Measurements from ENCODE around the gene ZNF682.
"Not testable (repeated sequence)": the region's sequence is repeated elsewhere in the genome, so short reads cannot be mapped to it uniquely, and the experiment has no call there.

ZNF682 gene

DNA sequence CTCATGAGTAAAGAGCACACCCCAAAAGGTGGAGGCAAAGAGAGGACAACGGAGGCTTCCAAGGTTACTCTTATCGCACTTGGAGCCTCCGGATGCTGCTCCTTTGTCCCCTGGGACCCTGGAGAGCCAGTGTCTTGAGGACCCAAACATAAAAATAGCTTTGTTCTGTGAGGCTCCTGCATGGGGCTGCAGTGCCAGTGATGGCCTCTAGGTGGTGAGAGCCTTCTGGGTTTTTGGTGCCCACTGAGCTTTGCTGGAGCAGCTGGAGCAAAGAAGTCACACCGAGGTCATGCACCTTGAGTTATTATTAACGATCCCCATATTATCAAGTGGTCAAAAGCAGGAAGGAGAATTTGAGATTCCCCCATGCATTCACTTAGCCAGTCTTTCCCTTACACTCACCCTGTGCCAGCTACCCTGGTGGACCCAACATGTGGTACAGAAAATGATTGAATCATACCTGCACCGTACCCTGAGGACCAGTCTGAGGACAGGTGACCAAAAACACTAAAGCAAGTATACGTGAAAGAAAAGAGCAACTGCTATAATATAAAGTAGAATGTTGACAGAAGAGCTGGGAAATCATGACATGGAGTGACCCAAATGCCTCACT, 41.5 kb downstream of the ZNF682 start:
- DNase-seq (ENCODE audit: low read depth) = no peak

DNA sequence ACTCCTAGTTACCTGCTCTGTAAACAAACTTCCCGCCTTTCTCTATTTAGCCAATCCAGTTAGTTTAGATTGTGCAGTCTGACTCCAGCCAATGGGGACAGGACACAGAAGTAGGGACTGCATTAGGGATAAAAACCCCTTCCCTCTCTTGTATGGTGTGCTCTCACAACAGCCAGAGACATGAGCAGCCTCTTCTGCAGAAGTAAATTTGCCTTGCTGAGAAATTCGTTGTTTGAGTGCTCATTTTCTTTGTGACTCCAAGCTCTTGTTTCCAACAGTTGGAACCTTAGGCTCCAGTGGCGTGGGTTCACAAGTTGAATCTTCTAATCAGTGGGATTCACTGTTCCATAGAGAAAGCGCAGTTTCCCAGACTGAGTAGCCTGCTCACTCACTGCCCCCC, 72.4 kb downstream of the ZNF682 start:
- DNase-seq (ENCODE audit: low read depth) = no peak

DNA sequence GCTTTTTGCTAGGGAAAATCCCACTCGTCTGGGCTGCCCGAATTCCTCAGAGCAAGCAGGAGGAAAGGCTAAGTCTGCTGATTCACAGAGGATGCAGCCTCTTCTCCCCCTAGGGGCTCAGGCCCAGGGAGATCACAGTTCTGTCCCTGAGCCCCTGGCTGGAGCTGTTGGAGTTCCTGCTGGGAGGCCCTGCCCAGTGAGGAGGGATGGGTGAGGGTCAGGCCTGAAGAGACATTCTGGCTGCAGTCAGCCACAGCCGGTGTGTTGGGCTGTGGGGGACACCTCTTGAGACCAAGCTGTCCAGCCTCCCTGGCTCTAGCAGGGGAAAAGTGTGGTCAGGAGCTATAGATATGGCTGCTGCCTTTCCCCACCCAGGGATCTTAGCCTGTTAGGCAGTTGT, 73.2 kb downstream of the ZNF682 start:
- DNase-seq (ENCODE audit: low read depth) = not testable (repeated sequence)

DNA sequence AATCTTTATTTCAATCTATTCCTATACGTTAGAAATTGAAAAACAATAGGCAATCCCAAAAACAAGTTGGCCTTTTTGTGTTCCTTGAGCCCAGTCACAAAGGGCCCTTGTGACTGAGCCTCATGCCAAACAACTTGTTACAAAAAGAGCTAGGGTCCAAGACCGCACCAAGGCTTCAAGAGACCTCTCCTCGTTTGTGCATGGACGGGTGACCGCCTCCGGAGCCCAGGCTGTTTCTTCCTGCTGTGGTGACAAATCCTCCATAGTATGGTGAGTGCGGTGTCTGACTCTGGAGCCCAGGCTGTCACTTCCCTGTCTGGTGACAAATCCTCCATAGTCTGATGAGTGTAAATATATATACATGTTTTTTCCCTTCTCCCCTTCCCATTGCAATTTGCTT, 74.9 kb downstream of the ZNF682 start:
- no peak for DNase-seq (ENCODE audit: low read depth)

DNA sequence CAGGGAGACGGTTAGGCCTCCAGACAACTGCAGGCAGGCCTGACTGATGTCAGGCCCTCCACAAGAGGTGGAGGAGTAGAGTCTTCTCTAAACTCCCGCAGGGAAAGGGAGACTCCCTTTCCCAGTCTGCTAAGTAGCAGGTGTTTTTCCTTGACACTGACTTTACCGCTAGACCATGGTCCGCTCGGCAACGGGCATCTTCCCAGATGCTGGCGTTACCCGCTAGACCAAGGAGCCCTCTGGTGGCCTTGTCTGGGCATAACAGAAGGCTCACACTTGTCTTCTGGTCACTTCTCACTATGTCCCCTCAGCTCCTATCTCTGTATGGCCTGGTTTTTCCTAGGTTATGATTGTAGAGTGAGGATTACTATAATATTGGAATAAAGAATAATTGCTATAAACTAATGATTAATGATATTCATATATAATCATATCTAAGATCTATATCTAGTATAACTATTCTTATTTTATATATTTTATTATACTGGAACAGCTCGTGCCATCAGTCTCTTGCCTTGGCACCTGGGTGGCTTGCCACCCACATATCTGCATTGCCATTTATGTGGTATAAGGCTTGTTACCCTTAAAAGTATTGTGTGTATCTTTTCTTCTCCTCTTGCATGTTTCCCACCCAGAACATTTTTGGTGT, 80.0 kb downstream of the ZNF682 start:
- peak; percentile 22 for DNase-seq (ENCODE audit: low read depth)

DNA sequence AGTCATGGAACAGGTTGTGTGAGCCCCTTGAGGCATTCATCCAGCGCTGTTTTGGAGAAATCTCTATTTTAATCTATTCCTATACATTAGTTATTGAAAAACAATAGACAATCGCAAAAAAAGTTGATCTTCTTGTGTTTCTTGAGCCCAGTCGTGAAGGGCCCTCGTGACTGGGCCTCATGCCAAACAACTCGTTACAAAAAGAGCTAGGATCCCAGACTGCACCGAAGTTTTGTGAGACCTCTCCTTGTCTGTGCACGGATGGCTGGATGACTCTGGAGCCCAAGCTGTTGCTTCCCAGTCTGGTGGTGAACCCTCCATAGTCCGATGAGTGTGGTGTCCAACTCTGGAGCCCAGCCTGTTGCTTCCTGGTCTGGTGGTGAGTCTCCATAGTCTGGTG, 81.5 kb downstream of the ZNF682 start:
- DNase-seq (ENCODE audit: low read depth) = not testable (repeated sequence)

DNA sequence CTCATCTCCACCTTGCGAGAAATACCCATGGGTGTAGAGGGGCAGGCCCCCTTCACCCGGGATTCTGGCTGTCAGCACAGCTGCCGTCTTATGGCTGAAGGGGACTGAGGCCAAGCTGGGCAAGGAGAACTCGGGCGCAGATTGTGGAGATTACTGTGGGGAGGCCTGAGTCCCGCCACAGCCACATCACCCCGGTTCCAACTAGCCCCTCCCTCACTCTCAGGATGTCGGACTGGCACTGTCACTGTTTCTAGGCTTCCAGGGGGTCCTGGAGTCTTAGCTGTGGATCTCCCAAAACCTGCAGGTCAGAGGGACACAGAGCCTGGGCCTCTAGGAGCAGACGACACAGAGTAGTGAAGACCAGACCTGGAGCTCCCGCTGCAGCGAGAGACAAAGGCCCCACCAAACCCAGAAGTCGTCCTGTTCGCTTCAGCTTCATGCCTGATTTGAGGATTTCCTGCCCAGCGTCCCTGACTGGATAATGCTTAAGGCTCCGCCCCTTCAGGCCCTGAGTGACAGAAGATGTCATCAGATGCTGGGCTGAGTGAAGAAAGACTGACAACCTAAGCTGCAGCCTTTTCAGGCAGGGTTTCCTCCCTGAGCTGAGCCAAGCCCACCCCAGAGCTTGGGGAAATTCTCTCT, 82.8 kb downstream of the ZNF682 start:
- no peak for DNase-seq (ENCODE audit: low read depth)

DNA sequence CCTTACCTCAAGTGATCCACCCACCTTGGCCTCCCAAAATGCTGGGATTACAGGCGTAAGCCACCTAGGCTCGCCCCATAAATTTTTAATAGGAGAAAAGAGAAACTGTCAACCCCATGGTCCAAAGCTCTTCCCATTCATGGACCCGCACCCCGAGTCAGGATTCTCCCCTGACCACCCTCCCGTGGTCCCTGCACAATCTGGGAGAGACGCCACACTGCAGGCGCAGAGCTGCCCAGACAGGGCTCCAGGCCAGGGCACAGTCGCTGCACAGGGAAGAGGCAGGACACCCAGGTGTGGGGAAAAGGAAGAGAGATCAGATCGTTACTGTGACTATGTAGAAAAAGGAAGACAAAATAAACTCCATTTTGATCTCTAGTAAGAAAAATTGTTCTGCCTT, 84.1 kb downstream of the ZNF682 start:
- no peak for DNase-seq (ENCODE audit: low read depth)

Data from stromal cell of bone marrow (primary cell).